Measurements from ENCODE around the gene KCNJ18.

- TF ChIP-seq CTCF (IDR thresholded peaks at IDR 0.05) = no peak
- no peak for TF ChIP-seq POLR2A (IDR thresholded peaks at IDR 0.05)
Measured at GRCh38 chr17:21678393-21679081, 13.8 kb upstream of the KCNJ18 start.
